ENCODE results near the gene DIPK1A.

DIPK1A gene

DNA sequence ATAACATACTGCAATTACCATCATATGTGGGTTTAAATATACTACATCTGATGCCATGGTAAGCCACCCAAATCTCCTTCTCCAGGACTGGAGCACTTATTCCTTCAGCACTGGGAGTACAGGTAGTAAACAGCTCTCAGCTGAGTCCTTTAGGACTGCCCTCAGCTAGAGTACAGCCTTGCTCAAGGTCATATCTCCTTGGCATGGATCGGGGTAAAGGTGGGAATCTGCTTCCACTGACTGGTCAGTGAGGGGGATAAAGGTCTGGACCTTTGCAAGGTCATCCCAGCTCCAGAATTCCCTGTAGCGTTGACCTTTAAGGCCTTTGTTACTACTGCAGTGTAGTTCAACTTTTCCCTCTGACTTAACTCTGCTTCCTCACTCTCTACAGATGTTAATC is 90.7 kb downstream of the DIPK1A start:
- DNase-seq, result no peak

DNA sequence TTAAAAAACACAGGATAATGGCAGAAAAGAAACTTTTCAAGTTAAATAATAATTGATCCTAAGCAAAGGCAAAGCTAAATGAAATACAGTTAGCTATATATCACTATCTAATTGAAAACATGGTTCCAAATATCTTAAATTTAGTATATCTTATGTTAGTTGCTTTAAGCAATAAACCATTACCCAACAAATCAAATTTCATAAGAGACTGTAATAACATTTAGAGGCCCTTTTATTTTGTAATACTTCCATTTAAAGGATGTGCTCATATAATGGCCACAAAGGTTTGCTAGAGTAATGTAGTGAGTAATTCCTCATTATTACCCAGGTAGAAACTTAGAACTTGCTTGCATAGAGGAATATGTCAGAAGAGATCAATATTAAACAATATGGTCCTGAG is 97.1 kb downstream of the DIPK1A start:
- DNase-seq, result no peak

DNA sequence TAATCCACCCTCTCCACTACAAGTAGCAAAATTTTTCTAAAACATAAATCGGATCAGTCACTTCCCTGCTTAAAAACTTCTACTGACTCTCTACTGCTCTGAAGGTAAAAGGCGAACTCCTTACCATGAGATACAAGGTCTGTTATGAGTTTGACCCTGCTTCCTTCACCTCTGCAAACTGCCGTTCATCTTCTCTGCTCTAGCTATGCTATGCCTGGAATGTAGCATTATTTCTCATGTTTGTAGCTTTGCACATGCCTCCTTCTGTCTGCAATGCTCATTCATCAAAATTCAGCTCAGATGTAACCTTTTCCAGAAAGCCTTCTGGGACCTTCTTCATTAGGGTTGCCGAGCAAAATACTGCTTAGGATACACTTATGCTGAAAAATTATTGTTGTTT is 98.7 kb downstream of the DIPK1A start:
- DNase-seq, result no peak

DNA sequence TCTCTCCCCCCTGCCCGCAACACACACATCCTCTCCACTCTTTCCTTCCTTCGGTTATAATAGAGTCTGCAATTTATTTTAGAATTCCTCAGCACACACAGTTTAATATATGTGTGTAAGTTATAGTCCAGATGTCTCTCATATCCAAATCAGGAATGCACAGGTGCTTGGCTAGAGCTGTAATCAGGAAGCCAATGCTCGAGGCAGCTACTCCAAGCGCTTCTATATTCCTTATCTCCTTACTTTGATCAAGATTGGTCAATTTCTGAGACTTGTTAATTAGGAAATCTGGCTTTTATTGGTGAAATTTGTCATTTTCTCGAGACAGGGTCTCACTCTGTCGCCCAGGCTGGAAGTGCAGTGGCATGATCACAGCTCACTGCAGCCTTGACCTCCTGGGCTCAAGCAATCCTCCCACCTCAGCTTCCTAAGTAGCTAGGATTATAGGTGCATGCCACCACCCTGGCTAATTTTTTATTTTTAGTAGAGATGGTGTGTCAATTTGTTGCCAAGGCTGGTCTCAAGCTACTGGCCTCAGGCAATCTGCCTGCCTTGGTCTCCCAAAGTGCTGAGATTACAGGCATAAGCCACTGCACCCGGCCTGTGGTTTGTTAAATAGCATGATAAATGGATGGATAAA is 101.7 kb downstream of the DIPK1A start:
- DNase-seq, result no peak

DNA sequence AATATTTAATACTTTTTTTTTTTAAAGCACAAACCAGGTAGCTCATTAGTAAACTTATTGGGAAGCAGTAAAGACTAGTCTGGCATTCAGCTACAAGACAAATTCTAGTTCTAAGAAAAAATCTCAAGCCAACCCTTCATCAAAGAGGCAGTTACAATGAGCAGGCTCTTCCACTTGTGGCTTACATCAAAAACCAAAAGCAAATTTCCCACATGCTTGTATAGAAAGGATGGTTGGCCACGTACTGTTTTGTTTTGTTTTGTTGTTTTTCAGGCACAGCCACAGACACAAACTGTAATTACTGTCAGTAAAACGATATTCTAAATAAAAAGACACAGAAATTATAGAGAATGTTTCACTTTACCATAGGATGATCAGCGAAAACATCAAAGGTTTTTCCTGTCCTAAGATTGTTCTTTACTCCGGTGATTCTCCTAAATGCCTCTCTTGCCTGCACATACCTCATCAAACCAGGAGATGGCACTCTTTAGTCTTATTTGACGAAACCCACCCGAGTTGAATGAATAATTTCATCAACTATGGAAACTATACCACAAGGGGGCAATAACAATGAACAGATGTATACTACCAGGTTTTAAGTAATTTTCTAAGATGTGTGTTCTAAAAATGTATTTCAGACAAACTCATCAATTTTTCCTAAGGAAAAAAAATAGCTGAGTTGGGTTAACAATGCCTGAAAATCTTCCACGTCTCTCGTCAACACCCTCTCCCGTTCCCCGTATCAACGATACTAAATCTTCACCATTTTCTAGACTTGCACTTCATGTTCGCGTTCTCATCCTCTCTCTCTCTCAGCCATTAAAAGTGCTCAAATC is 102.5 kb downstream of the DIPK1A start:
- DNase-seq, result no peak

DNA sequence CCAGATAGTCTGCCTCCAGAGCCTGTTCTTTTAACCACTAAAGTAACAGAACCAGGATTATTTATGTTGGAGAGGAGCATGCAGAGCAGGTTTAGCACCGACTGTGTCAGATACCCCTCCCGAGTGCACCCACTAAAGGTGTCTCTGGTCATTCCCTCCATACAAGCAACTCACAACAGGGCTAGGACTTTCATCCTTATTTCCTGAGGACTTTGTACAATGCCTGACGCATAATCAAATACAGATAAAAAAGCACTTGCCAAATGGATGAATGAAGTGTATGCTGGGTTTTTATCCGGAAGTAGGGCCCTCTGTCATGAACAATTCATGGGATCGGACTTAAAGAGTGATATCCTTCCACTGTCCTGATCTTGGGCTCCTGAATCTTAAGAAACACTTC is 103.4 kb downstream of the DIPK1A start:
- DNase-seq, result no peak

DNA sequence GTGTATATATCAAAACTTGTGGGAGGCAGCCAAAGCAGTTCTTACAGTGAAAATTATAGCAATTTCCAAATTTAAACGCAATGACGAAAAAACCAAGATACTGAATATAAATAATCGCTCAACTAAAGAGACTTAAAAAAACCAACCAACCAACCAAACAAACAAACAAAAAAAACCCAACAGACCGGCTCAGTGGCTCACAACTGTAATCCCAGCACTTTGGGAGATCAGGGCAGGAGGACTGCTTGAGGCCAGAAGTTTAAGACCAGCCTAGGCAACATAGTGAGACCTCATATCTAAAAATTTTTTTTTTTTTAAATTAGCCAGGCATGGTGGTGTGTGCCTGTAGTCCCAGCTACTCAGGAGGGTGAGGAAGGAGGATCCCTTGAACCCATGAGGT is 106.0 kb downstream of the DIPK1A start:
- DNase-seq, result no peak

DNA sequence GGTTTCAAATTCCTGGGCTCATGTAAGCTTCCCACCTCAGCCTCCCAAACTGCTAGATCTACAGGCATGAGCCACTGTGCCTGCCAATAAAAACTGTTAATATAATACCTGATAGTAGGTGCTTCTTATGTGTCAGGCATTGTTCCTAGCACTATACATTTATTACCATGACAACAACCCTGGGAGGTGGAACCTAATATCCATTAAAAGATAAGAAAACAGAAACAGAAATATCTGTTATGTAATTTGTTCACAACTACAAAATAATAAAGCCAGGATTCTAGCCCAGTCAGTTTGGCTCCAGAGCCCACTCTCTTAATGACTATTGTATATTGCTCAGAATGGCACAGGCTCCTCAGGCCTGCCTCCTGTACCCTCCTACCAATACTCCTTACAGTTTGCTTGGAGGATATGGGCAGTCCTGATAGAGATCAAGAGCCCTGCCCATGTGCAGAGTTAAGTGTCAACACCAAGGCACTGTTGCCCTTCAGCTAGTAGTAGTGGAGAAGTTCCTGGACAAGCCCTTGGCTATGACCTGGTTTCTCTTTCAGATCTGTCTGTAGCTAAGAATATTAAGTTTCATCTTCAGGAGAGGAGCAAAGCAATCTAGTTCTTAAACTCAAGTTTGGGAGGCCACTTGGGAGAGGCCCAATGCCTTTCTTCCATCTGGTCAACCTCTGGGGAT is 107.0 kb downstream of the DIPK1A start:
- DNase-seq, result no peak

DNA sequence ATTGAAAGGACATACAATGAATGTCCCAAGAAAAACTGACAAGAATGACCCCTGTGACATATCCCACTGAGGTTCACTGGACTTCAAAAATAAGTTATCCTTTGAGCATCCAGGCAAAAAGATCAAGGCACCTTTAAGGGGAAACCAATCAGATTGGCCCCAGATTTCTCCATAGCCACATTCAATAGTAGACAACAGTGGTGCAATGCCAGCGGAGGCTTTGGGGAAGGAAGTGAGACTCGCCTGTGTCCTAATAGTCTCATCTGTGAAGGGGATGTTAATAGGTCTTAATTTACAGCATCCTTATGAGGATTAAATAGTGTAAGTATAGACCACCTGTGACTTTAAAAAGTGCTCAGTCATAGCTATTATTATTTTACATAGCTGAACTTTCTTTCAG is 108.0 kb downstream of the DIPK1A start:
- DNase-seq, result no peak

DNA sequence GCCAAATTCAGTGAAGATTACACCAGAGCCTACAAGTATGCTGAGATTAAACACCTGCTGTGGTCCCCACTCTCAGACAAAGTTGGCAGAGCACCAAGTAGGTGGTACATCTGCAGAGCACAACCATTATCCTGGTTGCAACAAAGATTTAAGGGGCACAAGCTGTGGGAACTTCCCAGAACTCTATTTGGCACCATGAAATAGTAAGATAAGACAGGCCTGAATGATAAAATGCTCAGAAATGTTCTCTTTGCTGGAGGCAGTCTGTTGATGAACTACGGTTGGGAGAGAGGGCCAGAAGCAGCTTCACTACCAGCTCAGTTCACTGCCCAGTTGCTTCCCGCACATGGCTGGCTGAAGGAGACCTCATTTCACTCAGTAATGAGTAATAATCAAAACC is 109.5 kb downstream of the DIPK1A start:
- DNase-seq, result no peak

DNA sequence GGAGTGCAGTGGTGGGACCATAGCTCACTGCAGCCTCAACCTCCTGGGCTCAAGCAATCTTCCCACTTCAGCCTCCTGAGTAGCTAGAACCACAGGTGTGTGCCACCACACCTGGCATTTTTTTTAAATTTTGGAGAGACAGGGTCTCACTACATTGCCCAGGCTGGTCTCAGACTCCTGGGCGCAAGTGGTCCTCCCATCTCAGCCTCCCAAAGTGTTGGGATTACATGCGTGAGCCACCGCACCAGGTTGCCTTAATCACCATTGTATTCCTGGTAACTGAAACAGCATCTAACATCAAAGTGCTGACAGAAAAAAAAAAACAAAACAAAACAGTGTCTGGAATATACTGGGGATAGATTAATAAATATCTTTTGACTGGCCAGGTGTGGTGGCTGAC is 111.2 kb downstream of the DIPK1A start:
- DNase-seq, result no peak

DNA sequence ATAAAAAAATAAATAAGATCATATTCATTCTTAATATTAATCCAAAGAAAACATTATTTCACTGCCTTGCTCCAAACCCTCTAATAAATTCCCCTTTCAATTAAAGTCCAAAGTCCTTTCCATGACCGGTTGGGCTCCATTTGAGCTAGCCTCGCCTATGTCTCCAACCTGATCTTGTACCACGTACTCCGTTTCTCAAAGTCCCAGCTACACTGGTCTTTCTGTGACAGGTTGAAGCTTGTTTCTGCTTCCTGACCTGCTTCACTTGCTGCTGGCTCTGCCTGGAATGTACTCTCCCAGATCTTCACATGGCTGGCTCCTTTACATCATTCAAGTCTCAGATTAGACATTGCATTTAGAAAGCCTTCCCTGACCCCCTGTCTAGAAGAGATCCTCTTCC is 113.1 kb downstream of the DIPK1A start:
- DNase-seq, result no peak

DNA sequence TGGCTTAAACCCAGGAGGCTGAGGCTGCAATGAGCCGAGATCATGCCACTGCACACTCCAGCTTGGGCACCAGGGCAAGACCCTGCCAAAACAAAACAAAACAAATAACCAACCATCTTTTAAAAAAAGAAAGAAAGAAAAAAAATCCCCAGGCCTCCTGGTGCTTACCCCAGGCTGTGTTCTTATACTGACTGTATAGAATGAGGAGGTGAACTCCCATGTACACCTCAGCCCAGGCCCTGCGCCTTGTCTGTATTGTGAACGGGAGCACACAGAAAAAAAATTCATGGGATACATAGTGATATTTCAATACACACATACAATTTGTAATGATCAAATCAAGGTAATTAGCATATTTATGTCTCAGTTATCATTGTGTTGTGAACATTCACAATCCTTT is 115.4 kb downstream of the DIPK1A start:
- no peak for DNase-seq

DNA sequence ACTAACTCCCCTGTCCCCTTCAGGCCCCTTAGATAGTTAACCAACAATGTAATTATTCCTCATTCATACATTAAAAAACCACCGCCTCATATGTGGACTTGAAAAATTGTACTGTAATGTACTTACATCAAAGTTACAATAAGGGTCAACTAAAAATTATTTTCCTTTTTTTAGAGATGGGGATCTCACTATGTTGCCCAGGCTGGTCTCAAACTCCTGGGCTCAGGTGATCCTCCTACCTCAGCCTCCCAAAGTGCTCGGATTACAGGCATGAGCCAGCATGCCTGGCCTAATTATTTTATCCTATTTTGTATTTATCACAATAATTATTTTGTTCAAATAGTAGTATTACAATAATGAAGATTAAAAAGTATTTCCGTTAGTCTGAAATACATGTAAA is 116.8 kb downstream of the DIPK1A start:
- DNase-seq, result no peak

DNA sequence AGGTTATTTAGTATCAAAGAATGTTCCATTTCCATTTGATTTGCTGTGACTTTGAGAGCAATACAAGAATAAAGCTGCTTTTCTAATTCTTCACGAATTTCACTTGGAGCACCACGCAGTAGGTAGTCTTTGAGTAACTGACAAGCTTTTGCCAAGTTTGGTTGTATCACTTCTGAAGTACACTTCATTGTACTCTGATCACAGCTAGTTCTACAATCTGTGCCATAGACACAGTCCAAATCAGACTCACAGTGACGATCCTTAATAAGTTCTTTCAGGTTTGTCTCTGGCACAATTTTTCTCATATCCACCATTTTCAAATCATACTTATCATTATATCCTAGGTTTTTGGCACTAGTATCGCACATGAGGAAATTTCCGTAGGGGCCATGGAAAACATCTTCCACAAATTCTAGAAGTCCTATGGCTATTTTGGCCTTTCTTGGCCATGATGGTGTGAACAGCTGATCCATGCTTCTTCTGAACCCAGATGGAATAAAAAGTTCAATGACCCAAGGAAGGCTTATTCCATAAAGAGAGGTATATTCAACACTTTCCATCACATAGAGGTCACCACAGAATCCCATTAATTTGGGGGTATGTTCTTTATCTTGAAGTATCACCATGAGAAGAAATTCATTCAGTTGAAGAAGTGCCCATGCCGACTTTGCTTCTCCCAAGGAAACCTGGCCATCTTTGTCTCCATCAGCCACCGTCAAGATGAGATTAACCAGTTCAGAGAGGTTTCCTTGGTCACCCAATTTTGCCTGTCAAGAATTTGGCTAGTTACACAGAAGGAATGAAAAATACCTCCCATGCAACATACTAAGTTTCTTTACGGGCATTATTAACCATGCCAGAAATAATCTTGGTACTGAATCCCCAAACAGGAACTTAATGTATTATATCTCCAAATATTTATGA is 117.6 kb downstream of the DIPK1A start:
- DNase-seq, result no peak

DNA sequence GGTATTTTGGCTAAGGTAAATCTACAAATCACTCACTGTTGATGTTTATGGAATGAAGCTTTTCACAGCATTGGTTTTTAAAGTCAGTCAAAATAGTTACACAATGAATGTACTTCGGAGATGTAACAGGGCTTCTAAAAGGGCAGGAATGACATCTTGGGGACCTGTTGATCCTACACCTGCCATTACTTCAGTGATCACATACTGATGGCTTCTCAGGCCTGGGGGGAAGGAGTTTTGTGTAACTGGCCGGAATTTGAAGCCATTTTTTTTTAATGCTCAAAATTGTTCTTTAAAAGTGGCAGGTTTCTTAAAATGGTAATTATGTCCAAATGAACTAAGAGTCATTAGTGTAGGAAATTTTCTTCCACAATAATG is 118.2 kb downstream of the DIPK1A start:
- no peak for DNase-seq

DNA sequence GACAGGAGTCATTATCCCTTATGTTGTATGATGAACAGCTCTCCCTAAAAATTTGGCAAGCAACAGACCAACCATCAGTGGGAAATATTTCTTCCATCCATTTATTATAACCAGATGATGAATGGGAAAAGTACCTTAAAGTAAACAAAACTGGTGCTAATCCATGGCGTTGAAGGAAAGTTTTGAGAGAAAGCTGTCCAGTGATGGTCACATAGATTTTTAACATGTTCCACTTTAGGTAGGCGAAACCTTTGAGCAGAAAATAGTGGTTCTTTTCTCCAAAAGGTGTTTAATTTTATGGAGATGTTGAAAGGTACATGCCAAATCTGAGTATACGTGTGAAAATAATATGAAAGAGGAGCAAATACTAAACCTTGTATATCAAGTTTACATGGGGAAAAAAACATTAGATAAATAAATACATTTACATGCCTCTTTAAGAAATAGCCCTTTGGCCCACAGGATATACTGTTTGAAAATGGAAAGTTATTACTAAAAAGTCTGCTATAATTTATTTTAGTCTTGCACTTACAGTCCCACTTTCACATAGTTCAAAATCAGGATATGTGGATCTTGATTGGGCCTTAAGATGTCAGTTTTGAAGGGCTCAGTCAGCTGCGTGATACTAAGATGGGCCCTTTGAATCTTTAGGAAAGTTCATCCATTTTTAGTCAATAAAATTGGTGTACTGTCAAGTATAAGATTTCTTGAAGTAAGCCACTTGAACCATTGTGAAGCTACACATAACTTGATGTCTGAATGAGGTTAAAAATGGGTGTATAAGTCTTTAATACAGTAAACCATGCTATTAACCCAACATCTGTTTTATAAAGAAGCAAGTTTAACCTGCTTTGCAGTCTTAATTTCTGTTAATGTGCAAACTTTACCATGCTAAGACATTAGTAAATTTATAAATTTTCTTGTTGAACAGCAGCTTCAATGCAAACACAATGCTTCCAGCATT is 118.9 kb downstream of the DIPK1A start:
- DNase-seq, result no peak

DNA sequence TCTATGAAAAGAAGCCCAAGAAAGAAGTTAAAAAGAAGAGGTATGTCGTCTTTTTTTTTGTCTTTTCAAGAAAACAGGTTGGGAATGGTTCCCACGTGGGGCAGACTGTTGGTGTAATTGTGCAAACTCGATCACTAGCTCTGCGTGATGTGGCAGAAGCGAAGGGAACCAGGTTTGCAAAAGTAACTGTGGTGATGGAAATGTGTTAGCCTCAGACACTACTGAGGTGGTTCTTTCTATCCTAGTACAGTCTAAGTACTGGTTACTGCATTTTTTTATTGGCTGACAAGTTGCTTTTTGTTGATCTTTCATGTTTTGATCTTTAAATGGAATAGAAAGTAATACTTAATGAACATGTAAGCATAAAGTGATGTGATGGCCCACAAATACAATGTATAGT is 120.7 kb downstream of the DIPK1A start:
- no peak for DNase-seq

DNA sequence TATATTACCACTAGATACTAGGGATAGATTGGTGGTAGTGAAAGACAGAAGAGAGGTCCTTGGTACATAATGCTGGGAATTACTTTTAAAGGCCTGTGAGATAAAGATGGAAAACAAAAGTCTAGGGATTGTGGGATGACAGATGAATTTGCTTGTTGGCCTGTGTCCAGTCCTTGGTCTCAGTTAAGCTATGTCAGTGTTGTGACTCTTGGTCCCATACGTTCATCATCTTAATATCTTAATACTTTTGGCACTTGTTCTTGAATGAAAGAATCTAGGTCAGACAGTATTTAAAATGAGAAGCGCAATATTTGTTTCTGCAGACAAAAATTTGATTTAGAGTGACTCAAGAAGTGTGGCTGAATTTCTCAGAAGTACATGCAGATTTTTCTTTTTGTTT is 121.8 kb downstream of the DIPK1A start:
- DNase-seq, result no peak

DNA sequence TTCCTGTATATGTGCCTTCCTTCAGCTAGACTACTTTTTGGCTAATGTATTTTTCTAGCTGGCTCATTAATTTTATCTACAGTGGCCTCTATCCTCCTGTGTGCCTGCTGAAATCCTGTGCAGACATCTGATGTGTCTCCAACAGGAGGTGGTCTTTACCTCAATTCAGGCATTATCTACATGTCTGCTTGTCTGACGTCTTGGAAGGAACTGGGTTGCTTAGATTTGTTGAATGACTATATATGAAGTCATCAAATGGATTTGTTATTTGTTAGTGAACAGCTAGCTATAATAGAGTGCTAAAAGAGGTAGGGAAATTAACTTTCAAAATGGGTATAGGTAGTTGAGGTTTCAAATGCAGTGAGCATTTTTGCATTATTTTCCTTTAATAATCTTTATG is 122.7 kb downstream of the DIPK1A start:
- no peak for DNase-seq

DNA sequence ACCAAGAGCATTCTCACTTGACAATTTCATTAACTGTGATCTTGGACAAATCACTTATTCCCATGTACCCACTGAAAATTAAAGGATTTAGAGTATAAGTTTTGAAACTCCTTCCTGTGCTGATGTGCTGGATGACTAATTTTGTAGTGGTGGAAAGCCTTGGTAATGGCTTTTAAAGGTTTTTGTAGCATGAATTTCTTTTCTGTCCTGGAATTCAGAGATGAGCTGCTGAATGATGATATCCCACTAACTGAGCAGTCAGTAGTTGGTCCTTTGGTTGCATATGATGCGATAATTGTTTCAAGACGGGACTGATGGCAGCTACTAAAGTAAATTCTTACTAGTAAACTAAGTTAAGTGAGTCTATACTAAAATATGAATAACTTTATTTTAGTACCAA is 124.2 kb downstream of the DIPK1A start:
- DNase-seq, result no peak

DNA sequence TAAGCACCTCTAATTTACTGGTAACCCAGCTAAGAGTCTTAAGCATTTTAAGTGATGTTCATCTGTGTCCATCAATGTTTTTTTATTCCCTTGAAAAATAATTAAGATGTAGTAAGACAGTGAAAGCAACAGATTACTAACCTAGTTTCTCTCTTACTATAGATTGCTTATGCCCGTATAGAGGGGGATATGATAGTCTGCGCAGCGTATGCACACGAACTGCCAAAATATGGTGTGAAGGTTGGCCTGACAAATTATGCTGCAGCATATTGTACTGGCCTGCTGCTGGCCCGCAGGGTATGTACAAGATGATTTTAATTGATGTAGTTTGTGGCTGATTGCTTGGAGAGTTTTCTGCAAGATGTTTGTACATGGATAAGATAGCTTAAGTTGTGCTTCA is 126.6 kb downstream of the DIPK1A start:
- DNase-seq, result no peak
